Activated naive CD4-positive, alpha-beta T cell treated with anti-CD3 and anti-CD28 coated beads, Interleukin-2, amount 50 U/mL, for 24 hours (primary cell): ENCODE results near the gene NDRG4.
"Not testable (repeated sequence)": the region's sequence is repeated elsewhere in the genome, so short reads cannot be mapped to it uniquely, and the experiment has no call there.

Experiments used
- H3K27ac Mint-ChIP-seq: one replicate; pipeline ENCODE4 v1.8.0; 2021; ENCODE audit warnings: mild to moderate bottlenecking, mixed read lengths
- H3K27me3 Mint-ChIP-seq: one replicate; pipeline ENCODE4 v1.8.0; 2021; ENCODE audit warnings: mixed read lengths
- H3K36me3 Mint-ChIP-seq: one replicate; pipeline ENCODE4 v1.8.0; 2021; ENCODE audit warnings: mixed read lengths
- H3K4me1 Mint-ChIP-seq: one replicate; pipeline ENCODE4 v1.8.0; 2021; ENCODE audit warnings: mixed read lengths
- H3K4me3 Mint-ChIP-seq: one replicate; pipeline ENCODE4 v1.8.0; 2021; ENCODE audit warnings: mild to moderate bottlenecking, mixed read lengths
- H3K9me3 Mint-ChIP-seq: one replicate; pipeline ENCODE4 v1.8.0; 2021; ENCODE audit warnings: mixed read lengths

NDRG4 gene

DNA sequence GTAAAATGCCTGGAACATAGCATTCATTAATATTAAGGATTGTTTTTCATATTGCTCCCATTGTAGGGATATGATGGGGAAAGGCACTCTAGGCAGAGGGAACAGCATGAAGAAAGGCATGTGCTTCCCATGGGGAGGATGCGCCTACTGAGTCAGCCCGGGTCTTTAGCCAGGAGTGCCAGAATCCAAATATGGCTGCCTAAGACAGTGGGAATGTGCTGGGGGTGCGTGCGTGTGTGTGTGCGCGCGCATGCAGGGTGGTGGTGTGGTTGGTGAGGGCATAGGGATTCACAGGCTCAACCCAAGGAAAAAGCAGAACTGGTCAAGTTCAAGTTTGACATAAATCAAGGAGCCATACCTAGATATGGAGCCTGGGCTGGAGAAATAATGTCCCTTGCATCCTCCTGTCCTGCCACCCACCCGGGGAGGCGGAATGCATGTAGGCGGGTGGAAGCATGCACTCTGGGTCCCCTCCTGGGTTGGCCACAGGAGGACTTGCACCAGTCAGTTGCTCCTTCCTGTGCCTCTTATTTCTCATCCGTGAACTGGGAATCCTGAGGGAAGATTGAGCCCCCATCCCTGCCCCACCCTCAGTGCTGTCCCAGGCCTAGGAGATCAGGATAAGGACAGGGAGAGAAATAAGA lies 18.6 kb upstream of the NDRG4 start:
- no peak overlapping the region for H3K4me3 Mint-ChIP-seq
- no peaks in the 10 kb centered on the region for H3K4me1 Mint-ChIP-seq
- peaks cover 1% of the 10 kb centered on the region for H3K27me3 Mint-ChIP-seq
- H3K9me3 Mint-ChIP-seq, result no peaks in the 10 kb centered on the region
- H3K27ac Mint-ChIP-seq, result no peak overlapping the region
- no peaks in the 10 kb centered on the region for H3K36me3 Mint-ChIP-seq

DNA sequence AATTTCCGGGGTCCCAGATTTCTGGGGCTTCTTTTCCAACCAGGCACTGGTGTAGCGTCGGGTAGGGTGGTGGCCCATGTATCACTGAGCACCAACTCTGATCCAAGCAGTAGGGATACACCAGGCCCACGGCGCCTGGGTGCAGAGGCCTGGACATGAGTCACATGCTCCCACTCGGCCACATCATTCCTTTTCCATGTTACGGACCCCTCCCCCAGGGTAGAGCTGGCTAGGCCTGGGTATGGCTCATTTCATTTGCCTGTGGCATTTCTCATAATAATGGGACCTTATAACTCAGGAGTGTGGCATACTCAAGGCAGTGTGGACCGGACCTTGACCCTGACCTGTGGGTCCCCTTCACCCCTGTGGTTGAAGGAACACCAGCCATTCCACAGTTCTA lies 18.0 kb upstream of the NDRG4 start:
- H3K4me1 Mint-ChIP-seq, result no peaks in the 10 kb centered on the region
- H3K9me3 Mint-ChIP-seq, result no peaks in the 10 kb centered on the region
- H3K27ac Mint-ChIP-seq, result no peak overlapping the region
- H3K4me3 Mint-ChIP-seq, result no peak overlapping the region
- peaks cover 1% of the 10 kb centered on the region for H3K27me3 Mint-ChIP-seq
- H3K36me3 Mint-ChIP-seq, result no peaks in the 10 kb centered on the region

DNA sequence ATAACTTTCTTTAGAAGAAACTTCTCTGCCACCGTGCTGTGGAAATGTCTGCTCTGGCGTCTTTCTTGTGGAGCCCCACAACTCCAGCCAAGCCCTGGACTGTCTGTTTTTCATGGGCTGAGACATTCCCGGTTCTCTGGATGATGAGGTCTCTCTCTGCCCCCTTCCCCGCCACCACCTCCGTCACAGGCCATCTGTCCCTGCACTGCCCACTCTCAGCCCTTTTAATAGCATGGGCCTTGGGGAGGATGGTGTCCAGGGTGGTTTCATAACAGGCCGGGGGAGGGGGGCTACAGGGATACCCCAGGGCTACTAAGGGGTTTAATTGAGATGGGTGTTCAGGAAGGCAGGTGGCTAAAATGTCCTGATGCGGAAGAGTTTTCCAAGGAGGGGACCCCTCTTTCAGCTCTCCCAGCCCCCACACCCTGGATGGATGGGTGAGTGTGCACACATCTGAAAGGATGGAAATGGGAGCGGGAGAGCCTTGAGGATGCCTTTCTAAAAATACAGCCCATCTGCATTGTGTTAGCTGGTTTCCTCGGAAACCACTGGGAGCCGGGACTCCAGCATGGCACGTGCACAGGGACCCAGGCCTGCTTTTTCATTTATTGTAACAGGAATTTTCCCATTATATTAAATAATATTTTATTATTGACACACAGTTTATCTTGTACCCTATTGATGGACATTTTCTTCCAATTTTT lies 14.6 kb upstream of the NDRG4 start:
- H3K4me3 Mint-ChIP-seq, result no peak overlapping the region
- no peak overlapping the region for H3K27ac Mint-ChIP-seq
- H3K4me1 Mint-ChIP-seq, result no peaks in the 10 kb centered on the region
- no peaks in the 10 kb centered on the region for H3K27me3 Mint-ChIP-seq
- H3K36me3 Mint-ChIP-seq, result no peaks in the 10 kb centered on the region
- no peaks in the 10 kb centered on the region for H3K9me3 Mint-ChIP-seq

DNA sequence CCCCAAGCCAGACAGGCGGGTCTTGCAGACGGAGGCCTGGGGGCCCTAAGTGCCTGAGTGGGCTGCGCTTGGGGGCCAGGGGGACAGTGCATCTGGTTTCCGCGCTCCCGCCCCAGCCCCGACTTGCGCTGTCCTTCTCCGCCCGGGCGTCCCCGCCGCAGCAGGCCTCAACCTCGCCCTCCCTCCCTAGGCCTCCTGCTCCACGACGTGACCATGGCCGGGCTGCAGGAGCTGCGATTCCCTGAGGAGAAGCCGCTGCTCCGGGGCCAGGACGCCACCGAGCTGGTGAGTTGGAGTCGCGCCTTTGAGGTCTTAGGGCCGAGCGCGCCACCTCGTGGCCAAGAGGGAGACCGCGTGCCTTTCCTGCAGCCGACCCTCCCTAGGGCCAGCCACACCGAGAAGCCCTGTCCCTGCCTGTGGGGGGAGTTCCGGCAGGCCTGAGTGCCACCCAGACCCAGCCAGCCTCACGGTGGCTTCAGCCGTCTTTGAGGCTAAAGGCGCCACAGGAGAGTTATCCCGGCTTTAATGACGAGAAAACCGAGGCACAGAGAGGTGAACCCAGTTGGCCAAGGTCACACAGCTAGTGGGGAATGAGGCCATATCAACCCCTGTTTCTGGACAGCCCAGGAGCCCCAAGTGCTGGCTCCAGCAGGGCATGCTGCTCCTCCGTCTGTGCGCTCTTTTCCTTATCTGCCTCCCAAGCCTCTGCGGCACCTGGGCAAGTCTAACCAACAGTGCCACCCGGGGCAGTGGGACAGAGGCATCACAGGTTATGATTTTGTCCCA lies 12.2 kb upstream of the NDRG4 start:
- H3K9me3 Mint-ChIP-seq, result no peaks in the 10 kb centered on the region
- H3K4me1 Mint-ChIP-seq, result no peaks in the 10 kb centered on the region
- no peaks in the 10 kb centered on the region for H3K36me3 Mint-ChIP-seq
- H3K4me3 Mint-ChIP-seq, result peak overlapping the region; percentile 52
- H3K27ac Mint-ChIP-seq, result no peak overlapping the region
- no peaks in the 10 kb centered on the region for H3K27me3 Mint-ChIP-seq

DNA sequence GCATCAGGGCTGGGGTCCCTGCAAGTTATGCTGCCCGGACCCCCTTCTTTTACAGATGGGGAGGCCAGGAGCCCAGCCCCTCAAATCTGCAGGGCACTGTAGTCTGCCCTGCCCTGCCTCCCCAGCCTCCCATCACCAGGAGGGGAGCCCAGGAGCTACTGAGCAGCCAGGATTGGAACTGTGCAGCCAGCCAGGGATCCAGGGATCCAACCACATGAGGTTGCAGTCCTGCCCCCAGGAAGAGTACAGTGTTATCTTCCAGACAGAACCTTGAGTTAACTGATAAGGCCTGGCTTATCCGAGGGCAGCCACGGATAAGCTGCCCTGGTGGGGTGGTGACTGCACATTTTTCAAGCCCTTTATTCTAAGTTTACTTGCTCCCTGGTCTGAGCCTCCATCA lies 11.4 kb upstream of the NDRG4 start:
- no peaks in the 10 kb centered on the region for H3K36me3 Mint-ChIP-seq
- H3K4me3 Mint-ChIP-seq, result no peak overlapping the region
- H3K9me3 Mint-ChIP-seq, result no peaks in the 10 kb centered on the region
- H3K27me3 Mint-ChIP-seq, result no peaks in the 10 kb centered on the region
- no peak overlapping the region for H3K27ac Mint-ChIP-seq
- no peaks in the 10 kb centered on the region for H3K4me1 Mint-ChIP-seq

DNA sequence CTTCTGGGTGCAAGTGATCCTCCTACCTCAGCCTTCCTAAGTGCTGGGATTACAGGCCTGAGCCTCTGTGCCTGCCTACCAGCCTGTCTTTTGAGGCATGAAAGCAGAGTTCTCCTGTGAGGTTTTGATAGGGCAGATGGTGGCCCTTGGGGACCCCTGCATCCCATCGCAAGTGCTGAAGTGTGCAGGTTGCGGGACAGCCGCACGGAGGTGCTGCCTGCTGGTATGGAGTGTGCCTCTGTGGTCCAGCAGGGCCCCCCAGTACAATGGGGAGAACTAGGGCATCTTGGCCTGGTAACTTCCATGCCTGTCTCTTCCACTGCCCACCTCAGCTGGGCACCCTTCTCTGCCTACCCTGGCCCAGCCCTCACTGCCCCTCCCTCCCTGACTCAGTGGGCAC lies 9.9 kb upstream of the NDRG4 start:
- no peak overlapping the region for H3K27ac Mint-ChIP-seq
- H3K9me3 Mint-ChIP-seq, result no peaks in the 10 kb centered on the region
- H3K4me1 Mint-ChIP-seq, result no peaks in the 10 kb centered on the region
- no peaks in the 10 kb centered on the region for H3K36me3 Mint-ChIP-seq
- H3K4me3 Mint-ChIP-seq, result no peak overlapping the region
- no peaks in the 10 kb centered on the region for H3K27me3 Mint-ChIP-seq

DNA sequence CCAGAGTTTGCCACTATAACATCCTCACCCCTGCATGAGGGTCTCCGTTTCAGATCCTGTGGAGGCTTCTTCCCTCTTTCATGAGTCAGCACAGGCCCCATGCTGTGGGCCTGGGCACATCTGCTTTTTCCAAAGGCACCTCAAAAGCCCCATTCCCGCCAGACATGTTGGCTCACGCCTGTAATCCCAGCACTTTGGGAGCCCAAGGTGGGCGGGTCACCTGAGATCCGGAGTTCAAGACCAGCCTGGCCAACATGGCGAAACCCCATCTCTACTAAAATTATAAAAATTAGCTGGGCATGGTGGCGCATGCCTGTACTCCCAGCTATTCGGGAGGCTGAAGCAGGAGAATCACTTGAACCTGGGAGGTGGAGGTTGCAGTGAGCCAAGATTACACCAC lies 9.4 kb upstream of the NDRG4 start:
- not testable (repeated sequence) for H3K36me3 Mint-ChIP-seq, H3K27ac Mint-ChIP-seq, H3K9me3 Mint-ChIP-seq, H3K4me3 Mint-ChIP-seq, H3K4me1 Mint-ChIP-seq, H3K27me3 Mint-ChIP-seq

DNA sequence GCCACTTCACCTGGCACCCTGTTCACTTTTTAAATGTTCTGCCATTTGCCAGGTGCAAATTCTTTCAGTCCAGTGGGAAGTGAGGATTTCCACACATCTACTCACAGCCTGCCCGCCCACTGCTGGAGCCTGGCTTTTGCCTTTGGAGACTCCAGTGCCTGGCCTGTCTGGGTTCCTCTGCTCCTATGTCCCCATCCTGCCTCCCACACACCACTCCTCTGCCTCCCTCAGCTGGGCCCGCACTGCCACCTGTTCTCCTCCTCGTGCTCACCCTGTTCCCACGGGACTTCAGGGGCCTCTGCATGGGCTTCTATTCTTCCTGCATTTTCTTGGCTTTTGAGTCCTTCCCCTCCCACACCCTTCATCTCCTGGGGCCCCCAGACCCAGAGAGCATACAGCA lies 7.9 kb upstream of the NDRG4 start:
- Mint-ChIP-seq H3K27ac (no peak overlapping the region), H3K4me3 (no peak overlapping the region), H3K27me3 (no peaks in the 10 kb centered on the region), H3K9me3 (no peaks in the 10 kb centered on the region), H3K36me3 (no peaks in the 10 kb centered on the region), H3K4me1 (no peaks in the 10 kb centered on the region)

DNA sequence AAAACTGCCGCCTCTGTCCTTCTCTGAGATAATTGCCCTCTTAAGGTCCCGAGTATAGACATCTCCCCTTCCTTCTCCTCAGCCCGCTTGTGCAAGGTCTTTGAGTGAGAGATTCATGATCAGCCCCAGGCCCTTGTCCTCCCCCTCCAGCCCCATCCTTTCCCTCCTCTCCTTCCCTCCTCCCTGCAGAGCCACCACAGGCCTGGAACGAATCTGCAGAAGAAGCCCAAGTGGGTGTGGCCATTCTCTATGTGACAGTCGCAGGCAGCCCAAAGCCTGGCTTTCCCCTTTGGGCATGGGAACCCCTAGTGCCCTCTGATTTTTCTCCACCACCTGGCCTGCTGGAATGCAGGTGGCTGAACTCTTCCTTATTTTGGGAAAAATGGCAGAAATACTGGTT lies 7.2 kb upstream of the NDRG4 start:
- Mint-ChIP-seq H3K36me3 (no peaks in the 10 kb centered on the region), H3K4me3 (no peak overlapping the region), H3K27me3 (no peaks in the 10 kb centered on the region), H3K4me1 (no peaks in the 10 kb centered on the region), H3K27ac (no peak overlapping the region), H3K9me3 (no peaks in the 10 kb centered on the region)

DNA sequence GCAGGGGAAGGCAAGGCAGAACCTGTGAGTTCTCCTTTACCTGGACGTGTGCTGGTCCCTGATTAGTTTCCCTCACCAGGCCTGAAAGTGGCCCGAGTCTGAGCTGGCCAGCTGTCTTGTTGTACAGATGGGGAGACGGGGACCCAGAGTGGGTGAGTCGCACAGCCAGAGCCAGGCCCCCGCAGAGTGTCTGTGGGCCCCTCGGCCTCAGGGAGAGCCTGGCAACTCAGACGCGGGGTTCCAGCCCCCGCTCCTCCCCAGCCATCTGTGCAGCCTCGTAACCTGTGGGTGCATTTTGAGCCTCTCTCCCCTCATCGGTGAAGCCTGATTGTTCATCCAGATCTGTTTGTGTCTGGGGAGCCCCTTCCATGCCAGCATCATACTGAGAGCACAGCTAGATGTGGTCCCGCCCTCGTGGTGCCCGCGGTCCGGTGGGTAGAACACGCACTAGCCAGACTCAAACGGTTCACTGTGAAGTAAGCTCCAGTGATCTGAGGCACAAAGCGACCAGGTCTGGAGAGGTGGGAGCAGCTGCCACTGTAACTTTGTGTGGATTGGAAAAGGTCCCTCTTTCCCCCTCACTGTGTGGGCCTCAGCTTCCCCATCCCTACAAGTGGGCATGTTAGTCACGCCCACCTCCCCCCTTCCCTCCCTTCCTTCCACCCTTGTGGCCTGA lies 6.0 kb upstream of the NDRG4 start:
- Mint-ChIP-seq H3K27ac (peak overlapping the region; percentile 30), H3K4me1 (no peaks in the 10 kb centered on the region), H3K4me3 (no peak overlapping the region)

DNA sequence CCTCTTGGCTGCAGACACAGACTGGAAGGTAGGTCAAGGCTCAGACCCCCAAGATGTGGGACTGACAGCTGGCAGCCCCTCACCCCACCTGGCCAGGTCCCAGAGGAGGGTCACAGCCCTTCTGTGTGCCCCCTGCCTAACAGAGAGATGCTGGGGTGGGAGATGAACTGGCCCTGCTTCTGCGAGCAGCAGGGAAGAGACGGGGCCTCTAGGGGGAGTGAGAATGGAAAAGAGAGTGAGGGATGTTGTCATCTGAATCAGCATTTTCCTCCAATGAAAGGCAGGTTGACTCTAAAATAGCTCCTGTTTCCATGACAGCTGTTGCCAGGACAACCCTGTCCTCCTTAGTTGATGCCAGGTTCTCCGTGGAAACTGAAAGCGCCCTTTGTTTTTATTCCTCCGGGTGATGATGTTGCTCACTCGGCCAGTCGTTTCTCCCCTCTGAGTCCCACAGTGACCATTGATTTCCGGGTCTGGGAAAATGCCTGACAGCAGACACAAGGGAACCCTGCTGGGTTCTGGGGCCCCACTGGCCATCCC lies 4.9 kb upstream of the NDRG4 start:
- H3K27me3 Mint-ChIP-seq, result no peaks in the 10 kb centered on the region
- H3K27ac Mint-ChIP-seq, result no peak overlapping the region
- no peaks in the 10 kb centered on the region for H3K36me3 Mint-ChIP-seq
- no peaks in the 10 kb centered on the region for H3K9me3 Mint-ChIP-seq
- H3K4me1 Mint-ChIP-seq, result no peaks in the 10 kb centered on the region
- no peak overlapping the region for H3K4me3 Mint-ChIP-seq

More for the DNA sequence above, 6.0 kb upstream of the NDRG4 start:
- Mint-ChIP-seq H3K27me3 (no peaks in the 10 kb centered on the region), H3K9me3 (no peaks in the 10 kb centered on the region), H3K36me3 (no peaks in the 10 kb centered on the region)

DNA sequence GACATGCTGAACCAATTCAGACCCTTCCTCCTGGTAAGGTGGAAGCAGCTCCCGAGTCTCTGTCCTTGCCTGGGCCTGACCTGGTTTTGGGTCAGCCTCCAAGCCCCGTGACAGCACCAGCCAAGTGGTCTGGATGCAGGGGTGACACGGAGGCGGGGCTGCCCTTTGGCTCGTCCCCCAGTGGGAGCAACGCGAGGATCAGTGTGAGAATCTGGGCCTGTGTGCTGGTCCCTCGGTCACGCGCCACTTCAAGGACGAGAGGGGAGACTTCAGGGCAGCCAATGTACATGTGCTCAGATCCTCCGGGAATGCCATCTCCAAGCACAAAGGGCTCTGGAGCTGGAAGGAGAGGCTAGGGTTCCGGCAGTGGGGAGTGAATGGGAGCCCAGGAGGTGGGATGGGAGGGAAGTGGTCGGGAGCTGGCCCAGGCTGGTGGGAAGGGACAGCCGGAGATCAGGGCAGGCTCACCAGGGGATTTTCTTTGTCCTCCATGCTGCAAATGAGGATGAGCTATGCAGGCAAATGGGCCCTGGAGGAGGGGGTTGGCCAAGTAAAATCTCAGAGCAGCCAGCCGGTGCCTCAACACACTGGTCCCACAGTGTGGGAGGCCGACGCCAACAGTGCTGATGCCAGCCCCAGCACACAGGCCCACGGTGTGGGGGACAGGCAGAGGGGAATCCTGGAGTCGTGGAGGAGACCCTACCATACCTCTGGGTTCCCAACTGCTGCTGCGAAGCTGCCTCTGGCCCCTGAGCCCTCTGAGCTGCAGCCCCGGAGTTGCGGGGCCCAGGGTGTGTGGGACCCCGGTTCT lies 4.2 kb upstream of the NDRG4 start:
- H3K27me3 Mint-ChIP-seq, result no peaks in the 10 kb centered on the region
- no peak overlapping the region for H3K4me3 Mint-ChIP-seq
- H3K27ac Mint-ChIP-seq, result no peak overlapping the region
- H3K36me3 Mint-ChIP-seq, result no peaks in the 10 kb centered on the region
- H3K9me3 Mint-ChIP-seq, result no peaks in the 10 kb centered on the region
- no peaks in the 10 kb centered on the region for H3K4me1 Mint-ChIP-seq

DNA sequence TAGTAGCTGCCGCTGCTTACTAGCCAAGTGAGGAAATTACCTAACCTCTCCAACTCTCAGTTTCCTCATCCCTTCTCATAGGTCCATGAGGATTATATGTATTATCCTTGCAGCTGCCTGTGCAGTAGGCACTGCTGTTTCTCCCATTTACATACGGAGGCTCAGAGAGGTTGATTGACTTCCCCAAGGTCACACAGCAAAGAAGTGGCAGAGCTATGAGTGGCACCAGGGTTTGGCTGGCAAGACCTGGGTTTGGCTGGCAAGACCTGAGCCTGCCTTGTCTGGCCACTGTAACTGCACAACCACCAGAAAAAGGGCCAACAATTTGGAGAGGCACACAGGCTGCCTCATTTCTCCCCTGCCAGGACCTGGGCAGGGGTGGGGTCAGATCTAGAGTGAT lies 2.5 kb upstream of the NDRG4 start:
- peaks cover 3% of the 10 kb centered on the region for H3K27me3 Mint-ChIP-seq
- H3K9me3 Mint-ChIP-seq, result no peaks in the 10 kb centered on the region
- no peak overlapping the region for H3K27ac Mint-ChIP-seq
- H3K4me3 Mint-ChIP-seq, result no peak overlapping the region
- H3K36me3 Mint-ChIP-seq, result no peaks in the 10 kb centered on the region
- H3K4me1 Mint-ChIP-seq, result peaks cover 6% of the 10 kb centered on the region

DNA sequence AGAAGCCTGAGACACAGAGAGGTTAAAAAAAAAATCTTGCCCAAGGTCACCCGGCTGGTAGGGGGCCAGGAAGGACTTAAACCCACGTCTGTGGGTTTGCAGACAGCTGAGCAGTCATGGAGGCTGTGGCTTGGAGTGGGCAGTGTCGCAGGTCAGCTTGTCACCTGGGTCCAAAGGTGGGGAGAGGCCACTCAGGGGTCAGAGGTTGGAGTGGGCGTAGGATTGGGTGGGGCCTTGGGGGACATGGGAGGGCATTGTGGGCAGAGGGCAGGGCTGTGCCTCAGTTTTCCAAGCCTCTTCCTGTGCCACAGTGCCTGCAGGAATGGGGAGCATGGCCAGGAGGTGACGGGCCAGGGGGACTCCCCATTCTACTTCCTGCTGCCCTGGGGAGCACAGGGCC lies 2.0 kb upstream of the NDRG4 start:
- no peaks in the 10 kb centered on the region for H3K9me3 Mint-ChIP-seq
- H3K27me3 Mint-ChIP-seq, result peaks cover 3% of the 10 kb centered on the region
- no peaks in the 10 kb centered on the region for H3K36me3 Mint-ChIP-seq
- H3K27ac Mint-ChIP-seq, result no peak overlapping the region
- H3K4me3 Mint-ChIP-seq, result peak overlapping the region; percentile 15
- peaks cover 6% of the 10 kb centered on the region for H3K4me1 Mint-ChIP-seq
